ENCODE data around the gene LTF. TPM values are rescaled to one million over a fixed set of nuclear protein-coding genes. Genes with fewer than 3 reads are reported as not detected.

The LTF gene
- total and polyA plus RNA-seq, 10 of the 15 experiments (the other 5 are each of a cell fraction or from before 2014, with no cell fraction given), result 0.03 to 0.31 TPM; not detected in 8

DNA sequence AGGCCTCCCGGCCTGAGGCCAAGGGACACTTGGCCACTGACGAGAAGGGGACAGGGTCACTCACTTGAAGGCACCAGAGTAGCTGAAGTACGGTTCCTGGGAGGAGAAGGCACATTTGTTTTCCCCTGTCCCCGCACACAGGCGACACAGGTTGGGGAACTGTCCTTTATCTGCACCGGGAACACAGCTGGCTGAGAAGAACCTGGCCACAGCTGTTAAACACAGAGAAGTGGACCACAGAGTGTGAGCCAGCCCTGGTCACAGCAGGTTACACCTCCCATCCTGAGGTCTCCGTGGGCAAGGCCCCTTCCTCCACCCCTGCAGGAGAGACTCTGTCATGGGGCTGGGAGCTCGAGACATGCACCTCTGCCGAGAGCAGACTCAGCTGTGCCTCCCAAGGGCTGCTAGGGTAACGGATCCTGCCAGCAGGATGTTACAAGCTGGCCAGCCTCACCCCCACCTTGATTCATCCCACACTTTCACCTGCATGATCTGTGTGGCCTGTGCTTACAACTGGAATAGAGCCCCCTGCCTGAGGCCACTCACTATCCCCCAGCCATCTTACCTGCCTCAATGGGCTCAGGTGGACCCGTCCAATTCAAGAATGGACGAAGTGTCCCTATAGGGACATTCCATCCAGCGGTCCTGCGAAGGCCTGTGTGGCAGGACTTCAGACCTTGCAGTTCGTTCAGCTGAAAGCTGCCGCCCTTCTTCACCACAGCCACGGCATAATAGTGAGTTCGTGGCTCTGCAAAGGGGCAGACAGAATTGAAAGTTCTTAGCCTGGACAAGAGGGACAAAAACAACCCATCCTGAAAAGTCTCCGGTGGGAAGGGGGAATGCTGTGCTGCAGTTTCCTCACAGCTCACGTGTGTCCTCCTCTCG lies 9.2 kb downstream of the LTF start:
- POLR2A ChIA-PET, result no interaction called here
- no peak for DNase-seq (ENCODE audit: low read depth, low spot score)
- in situ Hi-C loops (cut with MboI), result no loop called here
- TF ChIP-seq GABPA (IDR thresholded peaks at IDR 0.05; ENCODE audit: low read depth) (no peak), BHLHE40 (IDR thresholded peaks at IDR 0.05; ENCODE audit: borderline replicate concordance in 1 of 2, low read depth in 2 of 2, low read length in 1 of 2) (no peak), MYC (IDR thresholded peaks at IDR 0.05; ENCODE audit: insufficient read depth, insufficient read length, insufficient replicate concordance, low read length, severe bottlenecking) (no peak), EP300 (IDR thresholded peaks at IDR 0.05; ENCODE audit: borderline replicate concordance in 1 of 2, control insufficient read depth in 1 of 2, low read depth in 2 of 2, low read length in 2 of 2) (no peak), ESRRA (IDR thresholded peaks at IDR 0.05; ENCODE audit: low read length) (no peak), RBBP5 (conservative IDR thresholded peaks at IDR 0.05) (no peak), ZBED1 (IDR thresholded peaks at IDR 0.05; ENCODE audit: borderline replicate concordance) (no peak), TAF1 (IDR thresholded peaks at IDR 0.05; ENCODE audit: borderline replicate concordance, low read depth, low read length) (no peak), SMAD1 (IDR thresholded peaks at IDR 0.05; ENCODE audit: low read depth, partially characterized antibody) (no peak), EZH2 (IDR thresholded peaks at IDR 0.05; ENCODE audit: borderline replicate concordance, control insufficient read depth, low read depth, low read length) (no peak), STAT3 (IDR thresholded peaks at IDR 0.05; ENCODE audit: low read depth, low read length) (no peak), SPI1 (IDR thresholded peaks at IDR 0.05; ENCODE audit: borderline replicate concordance, insufficient read depth, low read depth, low read length) (no peak)
- TF ChIP-seq, protein P1, sequence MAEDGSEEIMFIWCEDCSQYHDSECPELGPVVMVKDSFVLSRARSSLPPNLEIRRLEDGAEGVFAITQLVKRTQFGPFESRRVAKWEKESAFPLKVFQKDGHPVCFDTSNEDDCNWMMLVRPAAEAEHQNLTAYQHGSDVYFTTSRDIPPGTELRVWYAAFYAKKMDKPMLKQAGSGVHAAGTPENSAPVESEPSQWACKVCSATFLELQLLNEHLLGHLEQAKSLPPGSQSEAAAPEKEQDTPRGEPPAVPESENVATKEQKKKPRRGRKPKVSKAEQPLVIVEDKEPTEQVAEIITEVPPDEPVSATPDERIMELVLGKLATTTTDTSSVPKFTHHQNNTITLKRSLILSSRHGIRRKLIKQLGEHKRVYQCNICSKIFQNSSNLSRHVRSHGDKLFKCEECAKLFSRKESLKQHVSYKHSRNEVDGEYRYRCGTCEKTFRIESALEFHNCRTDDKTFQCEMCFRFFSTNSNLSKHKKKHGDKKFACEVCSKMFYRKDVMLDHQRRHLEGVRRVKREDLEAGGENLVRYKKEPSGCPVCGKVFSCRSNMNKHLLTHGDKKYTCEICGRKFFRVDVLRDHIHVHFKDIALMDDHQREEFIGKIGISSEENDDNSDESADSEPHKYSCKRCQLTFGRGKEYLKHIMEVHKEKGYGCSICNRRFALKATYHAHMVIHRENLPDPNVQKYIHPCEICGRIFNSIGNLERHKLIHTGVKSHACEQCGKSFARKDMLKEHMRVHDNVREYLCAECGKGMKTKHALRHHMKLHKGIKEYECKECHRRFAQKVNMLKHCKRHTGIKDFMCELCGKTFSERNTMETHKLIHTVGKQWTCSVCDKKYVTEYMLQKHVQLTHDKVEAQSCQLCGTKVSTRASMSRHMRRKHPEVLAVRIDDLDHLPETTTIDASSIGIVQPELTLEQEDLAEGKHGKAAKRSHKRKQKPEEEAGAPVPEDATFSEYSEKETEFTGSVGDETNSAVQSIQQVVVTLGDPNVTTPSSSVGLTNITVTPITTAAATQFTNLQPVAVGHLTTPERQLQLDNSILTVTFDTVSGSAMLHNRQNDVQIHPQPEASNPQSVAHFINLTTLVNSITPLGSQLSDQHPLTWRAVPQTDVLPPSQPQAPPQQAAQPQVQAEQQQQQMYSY (CRISPR knock-in tag; IDR thresholded peaks at IDR 0.05), result no peak
- TF ChIP-seq, protein P2, sequence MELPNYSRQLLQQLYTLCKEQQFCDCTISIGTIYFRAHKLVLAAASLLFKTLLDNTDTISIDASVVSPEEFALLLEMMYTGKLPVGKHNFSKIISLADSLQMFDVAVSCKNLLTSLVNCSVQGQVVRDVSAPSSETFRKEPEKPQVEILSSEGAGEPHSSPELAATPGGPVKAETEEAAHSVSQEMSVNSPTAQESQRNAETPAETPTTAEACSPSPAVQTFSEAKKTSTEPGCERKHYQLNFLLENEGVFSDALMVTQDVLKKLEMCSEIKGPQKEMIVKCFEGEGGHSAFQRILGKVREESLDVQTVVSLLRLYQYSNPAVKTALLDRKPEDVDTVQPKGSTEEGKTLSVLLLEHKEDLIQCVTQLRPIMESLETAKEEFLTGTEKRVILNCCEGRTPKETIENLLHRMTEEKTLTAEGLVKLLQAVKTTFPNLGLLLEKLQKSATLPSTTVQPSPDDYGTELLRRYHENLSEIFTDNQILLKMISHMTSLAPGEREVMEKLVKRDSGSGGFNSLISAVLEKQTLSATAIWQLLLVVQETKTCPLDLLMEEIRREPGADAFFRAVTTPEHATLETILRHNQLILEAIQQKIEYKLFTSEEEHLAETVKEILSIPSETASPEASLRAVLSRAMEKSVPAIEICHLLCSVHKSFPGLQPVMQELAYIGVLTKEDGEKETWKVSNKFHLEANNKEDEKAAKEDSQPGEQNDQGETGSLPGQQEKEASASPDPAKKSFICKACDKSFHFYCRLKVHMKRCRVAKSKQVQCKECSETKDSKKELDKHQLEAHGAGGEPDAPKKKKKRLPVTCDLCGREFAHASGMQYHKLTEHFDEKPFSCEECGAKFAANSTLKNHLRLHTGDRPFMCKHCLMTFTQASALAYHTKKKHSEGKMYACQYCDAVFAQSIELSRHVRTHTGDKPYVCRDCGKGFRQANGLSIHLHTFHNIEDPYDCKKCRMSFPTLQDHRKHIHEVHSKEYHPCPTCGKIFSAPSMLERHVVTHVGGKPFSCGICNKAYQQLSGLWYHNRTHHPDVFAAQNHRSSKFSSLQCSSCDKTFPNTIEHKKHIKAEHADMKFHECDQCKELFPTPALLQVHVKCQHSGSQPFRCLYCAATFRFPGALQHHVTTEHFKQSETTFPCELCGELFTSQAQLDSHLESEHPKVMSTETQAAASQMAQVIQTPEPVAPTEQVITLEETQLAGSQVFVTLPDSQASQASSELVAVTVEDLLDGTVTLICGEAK (IDR thresholded peaks at IDR 0.05; ENCODE audit: borderline replicate concordance), result no peak

More for the DNA sequence above, 9.2 kb downstream of the LTF start:
- no peak for ATAC-seq
- intact Hi-C loops (cut with micrococcal nuclease; ENCODE audit: unreplicated experiment), result no loop called here
- FAIRE-seq, result no peak
- H3K27ac ChIP-seq (ENCODE audit: control insufficient read depth, insufficient read depth), result no peak overlapping the region
- BruUV-seq (replicated peaks), result no TSS peak
- SMC1A ChIA-PET (ENCODE audit: uncharacterized antibody, unreplicated experiment), result no interaction called here
- CTCF ChIA-PET, result interaction anchor here (3.2 kb wide), 1 partner anchor 33 kb away, joined by 10 read pairs; no protein-coding TSS in a partner anchor
- H2AFZ ChIP-seq (ENCODE audit: control insufficient read depth, low read depth, low read length), result no peak overlapping the region
- WGBS (ENCODE audit: insufficient coverage, insufficient replicate concordance, low lambda C conversion rate, missing lambda C conversion rate), result 33% methylated on average over 21 of the region's 21 CpGs
- H3K79me2 ChIP-seq (ENCODE audit: control insufficient read depth, insufficient read depth, low read length), result no peaks in the 10 kb centered on the region
- H3K9ac ChIP-seq (ENCODE audit: control insufficient read depth, insufficient read depth, low read length), result no peak overlapping the region
- no peak overlapping the region for H3K4me3 ChIP-seq
- H3K4me1 ChIP-seq (ENCODE audit: control insufficient read depth, insufficient read depth, low read length), result no peaks in the 10 kb centered on the region
- H3K4me2 ChIP-seq (ENCODE audit: control insufficient read depth, insufficient read depth), result no peak overlapping the region
- no peaks in the 10 kb centered on the region for H4K20me1 ChIP-seq (ENCODE audit: control insufficient read depth, insufficient read depth)
- no peaks in the 10 kb centered on the region; the same call in 2 of the 3 replicates for H3K9me3 ChIP-seq (replicated peaks; ENCODE audit: control insufficient read depth, insufficient read depth, low read length)
- H3K36me3 ChIP-seq (ENCODE audit: control insufficient read depth in 2 of 2, insufficient read depth in 2 of 2, low read length in 1 of 2), result no peaks in the 10 kb centered on the region
- RAD21 ChIA-PET (ENCODE audit: unreplicated experiment), result no interaction called here
- peaks cover 1 to 4% of the 10 kb centered on the region in 2 experiments; a peak in 2 of 4 replicates for H3K27me3 ChIP-seq (replicated peaks in 1 of 2; ENCODE audit: control insufficient read depth in 2 of 2, insufficient read depth in 2 of 2, low read length in 1 of 2)

Measured in GM12878 (cell line).